Tongue (tissue), 2 donors: Measurements from ENCODE around the gene CIDEB. TPM values are rescaled to one million over a fixed set of nuclear protein-coding genes. Genes with fewer than 3 reads are reported as not detected.
A peak's percentile ranks its signal among the peaks of the same experiment; 100 is the strongest.

Source experiments
- DNase-seq: peaks from one replicate; pipeline ENCODE4 v3.0.0-alpha.2; 2015
- total RNA-seq: library from RNA; depleted of rRNA; stranded (reverse); fragments of >200 nt; gene quantifications from one replicate; pipeline ENCODE4 v1.2.3, GENCODE V29; 2014

Gene CIDEB
- total RNA-seq, 1 donor from 2014 or later, result 14.6 TPM

DNA sequence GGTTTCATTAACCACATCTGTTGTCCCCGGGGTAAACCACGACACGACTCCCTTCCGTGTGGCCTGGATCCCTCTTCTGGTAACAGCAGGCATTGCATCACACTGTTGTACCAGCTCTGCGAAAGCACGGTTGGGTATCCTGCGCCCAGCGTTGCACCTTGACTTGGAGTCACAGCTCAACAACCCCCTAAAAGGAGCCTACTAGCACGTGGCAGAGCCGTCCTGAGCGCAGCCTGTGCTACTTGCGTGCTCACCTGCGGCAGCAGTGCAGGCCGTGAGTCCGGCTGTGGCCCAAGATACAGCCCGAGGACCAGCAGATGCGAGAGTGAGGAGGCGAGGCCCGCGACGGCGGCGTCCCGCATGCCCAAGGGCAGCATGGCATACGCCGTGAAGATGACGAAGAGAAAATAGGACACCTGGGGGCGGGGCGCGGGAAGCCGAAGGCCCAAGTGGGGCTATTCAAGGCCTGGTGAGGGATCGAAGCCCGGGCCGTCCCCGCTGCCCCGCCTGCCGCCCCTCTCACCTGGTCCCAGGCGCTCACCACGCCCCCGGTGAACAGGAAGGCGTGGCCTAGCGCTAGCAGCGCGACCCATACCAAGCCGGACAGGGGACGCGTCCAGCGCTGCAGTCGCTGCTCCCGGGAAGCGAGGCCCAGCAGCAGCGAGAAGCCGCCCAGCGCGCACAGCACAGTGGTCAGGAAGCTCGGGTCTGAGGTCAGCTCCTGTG is 24.7 kb upstream of the CIDEB start:
- DNase-seq, result peak; percentile 81

DNA sequence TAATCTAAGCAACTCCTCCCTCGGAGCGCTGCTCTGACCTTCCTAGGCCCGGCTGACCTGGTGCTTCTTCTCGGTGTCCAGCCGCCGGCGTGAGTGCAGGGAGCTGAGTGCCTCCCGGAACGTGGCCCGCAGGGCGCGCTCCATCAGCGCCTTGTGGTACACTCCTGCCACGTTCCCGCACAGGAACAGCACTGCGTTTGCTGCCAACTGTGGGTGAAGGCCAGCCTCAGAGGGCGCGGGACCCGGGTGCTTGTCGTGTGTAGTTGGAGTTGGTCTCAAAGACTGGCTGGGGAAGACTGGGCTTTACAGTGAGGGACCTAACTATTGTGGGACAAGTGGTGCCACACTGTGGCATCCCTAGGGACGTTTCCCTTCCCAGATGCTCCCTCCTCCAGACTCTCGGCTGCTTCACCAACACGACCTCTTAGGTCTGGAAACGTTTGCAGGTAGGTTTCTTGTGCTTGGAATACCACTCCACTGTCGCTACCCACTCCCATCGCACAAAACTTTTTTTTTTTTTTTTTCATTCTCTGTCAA is 24.0 kb upstream of the CIDEB start:
- no peak for DNase-seq

DNA sequence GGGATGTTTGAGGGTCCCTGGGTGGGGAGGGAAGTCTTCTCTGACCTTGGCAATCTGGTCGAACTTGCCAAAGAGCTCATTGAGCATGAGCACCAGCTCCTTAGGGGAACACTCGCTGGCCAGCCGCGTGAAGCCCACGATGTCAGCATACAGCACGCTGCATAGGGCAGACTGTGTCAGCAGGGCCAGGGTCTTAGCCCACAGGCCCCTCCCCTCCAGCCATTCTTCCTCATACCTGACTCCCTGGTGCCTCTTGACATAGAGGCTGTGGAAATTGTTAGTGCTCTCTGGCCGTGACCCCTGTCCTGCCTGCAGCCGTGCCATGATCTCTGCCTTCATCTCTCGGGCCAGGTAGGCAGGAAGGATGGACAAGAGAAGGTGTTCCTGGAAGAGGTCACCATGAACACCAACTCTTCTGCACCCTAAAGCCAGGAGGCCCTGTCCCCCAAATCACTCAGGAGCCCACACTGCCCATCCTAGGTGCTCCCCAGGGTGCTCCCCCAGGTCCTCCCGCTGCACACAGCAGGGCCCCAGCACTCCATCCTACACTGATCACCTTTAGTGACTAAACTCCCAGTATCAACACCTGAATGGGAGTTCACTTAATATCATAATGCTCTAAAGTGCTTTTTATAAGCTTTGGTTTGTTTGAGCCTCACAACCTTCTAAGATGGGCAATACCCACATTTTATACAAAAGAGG is 23.3 kb upstream of the CIDEB start:
- DNase-seq, result no peak

DNA sequence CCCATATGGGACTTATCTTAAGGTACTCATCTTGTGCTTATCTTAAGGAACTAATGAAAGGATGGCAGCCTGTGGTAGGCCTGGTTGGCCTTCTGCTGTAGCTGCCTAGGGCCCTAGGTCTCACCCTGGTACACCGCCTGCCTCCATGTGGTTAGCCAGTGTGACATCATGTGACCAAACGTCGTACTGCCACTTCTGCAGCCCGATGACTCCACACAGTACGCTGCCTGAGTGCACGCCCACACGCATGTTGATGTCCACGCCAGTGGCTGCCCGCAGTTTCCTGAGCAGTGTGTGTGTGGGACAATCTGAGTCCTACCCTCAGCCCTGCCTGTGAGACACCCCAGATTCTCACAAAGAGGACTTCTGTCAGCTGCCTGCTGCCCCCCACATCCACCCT is 22.0 kb upstream of the CIDEB start:
- no peak for DNase-seq

DNA sequence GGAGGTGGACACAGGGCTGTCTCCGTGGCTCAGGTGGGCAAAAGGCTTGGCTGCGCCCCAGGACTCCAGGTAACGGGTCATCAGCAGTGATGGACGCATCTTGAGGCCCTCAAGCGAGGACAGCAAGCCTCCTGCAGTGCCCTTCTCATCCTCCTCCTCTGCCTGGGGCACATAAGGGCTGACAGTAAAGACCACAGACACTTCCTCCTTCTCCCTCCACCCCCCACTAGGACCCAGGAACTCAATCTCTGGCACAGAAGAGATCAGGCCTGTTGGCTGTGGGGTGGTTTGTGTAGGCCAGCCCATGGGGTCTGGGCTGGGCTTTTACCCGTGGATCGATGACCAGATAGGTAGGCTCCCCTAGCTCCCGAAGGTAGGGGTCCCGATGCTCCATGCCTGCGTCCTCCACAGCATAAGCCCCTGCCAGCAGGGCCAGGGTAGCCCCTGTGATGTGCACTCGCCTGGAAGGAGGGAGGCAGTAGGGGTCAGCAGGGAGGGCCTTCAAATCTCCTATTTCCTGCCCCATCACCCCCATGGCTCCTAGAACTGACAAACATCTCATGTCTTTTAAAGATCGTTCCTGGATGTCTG is 21.4 kb upstream of the CIDEB start:
- no peak for DNase-seq

DNA sequence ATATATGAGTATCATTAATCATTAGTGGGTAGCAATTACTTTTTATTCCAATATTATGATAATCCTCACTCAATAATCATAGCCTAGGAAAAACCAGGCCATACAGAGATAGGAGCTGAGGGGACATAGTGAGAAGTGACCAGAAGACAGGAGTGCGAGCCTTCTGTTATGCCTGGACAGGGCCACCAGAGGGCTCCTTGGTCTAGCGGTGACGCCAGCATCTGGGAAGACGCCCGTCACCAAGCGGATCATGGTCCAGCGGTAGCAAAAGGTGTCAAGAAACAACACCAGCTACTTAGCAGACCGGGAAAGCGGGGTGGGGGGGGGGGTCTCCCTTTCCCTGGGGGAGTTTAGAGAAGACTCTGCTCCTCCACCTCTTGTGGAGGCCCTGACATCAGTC is 20.1 kb upstream of the CIDEB start:
- DNase-seq, result peak; percentile 39

DNA sequence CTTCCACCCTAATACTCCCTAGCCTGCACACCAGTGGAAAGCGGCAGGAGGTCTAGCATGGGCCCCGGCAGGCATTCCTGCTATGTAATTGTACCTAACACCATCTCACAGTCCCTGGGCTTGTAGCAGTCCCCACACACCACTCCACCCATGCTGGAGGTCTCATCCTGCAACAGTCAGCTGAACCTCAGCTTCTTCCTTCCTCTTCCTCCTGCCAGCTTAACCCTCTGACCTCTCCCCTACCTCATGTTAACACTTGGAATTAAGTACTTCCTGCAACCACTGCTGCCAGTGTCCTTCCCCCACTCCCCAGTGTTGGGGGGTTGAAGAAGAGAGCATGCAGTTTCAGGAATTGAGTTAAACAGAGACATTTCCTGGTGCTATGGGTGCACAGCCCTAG is 19.5 kb upstream of the CIDEB start:
- no peak for DNase-seq

DNA sequence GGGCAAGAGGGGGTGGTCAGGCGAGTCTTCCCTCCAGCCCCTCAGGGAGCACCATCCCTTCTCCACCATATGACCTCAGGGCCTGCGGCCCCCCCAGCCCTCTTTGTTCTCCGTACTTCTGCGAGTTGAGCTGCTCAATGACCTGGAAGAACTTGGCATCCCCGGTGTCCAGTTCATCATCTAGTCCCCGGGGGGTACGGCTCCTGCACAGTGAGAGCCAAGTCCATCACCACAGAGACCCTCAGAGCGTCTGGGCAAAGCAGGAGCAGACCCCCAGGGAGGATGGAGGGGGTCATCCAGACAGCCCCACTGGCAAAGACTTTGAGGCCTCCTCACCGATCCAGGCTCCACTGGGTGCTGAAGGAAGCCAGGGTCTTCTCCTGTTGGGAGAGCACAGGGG is 18.2 kb upstream of the CIDEB start:
- DNase-seq, result no peak

DNA sequence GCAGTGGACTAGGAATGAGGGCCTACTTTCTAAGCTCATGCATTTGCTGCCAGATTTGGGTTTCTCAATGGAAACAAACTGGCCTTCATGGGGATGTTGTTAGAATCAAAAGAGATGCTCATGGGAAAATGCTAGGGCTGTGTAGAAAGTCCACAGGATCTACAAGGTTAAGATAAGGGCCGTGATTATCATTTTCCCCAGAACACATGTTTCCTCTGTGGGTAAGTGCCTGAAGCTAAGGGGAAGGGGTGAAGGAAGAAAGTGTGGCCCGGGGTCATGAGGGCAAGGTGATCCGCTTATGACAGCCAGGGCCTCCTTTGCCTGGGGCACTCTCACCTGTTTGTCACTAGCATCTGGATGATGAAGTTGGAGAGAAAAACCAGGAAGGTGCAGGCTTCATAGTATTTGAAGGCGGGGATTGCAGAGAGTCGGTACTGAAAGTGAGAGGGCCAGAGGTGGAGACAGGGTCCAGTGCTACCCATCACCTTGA is 17.3 kb upstream of the CIDEB start:
- no peak for DNase-seq

DNA sequence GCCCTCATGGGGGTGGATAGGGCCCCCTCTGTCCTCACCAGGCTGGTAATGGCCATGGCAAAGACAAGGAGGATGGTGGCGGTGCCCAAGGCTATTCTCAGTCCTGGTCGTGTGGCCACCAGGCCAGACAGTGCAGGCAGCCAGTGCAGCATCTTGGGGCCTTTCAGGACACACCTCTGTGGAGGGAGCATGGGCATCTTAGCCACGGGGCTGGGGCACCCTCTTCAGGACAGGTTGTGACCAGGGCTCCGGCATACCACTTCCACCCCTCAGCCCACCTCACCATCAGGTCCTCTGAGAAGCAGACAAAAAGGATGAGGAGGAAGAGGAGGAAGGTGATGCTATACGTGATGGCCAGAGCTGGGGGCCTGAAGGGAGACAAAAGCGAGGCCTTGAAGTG is 16.2 kb upstream of the CIDEB start:
- DNase-seq, result no peak

DNA sequence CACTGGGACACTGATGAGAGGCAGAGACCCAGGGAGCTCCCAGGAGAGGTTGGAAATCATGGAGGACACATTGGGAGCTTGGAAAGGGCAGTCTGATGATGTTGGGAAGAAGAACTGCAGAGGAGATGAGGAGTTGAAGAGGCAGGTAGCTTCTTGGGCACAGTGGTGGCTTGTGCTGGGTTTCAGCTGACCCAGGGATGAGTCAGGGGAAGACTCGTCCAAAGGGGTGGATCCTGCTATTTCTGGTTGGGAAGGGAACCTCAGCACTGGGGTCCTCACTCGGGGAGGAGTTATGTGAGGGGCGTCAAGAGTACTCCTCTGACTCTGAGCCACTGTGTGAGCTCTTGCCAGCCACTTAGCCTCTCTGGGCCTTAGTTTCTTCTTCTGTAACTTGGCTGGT is 15.6 kb upstream of the CIDEB start:
- DNase-seq, result no peak

DNA sequence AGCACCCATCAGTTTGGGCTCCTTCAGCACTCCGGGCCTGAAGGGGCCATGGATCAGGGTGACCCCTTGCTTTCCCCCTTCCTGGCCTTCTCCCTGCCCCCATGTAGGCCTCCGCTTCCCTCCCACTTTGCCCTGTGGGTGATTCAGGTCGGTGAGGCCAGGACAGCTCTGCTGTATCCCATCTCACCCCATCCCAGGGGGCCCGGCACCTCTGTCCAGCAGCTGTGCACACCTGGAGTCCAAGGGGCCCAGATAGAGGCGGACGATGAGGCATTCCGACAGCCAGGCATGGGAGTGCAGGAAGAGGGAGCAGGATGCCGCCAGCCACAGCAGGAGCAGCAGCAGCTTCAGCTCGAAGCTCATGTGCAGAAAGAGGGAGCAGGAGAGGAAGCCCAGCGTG is 14.9 kb upstream of the CIDEB start:
- DNase-seq, result no peak

DNA sequence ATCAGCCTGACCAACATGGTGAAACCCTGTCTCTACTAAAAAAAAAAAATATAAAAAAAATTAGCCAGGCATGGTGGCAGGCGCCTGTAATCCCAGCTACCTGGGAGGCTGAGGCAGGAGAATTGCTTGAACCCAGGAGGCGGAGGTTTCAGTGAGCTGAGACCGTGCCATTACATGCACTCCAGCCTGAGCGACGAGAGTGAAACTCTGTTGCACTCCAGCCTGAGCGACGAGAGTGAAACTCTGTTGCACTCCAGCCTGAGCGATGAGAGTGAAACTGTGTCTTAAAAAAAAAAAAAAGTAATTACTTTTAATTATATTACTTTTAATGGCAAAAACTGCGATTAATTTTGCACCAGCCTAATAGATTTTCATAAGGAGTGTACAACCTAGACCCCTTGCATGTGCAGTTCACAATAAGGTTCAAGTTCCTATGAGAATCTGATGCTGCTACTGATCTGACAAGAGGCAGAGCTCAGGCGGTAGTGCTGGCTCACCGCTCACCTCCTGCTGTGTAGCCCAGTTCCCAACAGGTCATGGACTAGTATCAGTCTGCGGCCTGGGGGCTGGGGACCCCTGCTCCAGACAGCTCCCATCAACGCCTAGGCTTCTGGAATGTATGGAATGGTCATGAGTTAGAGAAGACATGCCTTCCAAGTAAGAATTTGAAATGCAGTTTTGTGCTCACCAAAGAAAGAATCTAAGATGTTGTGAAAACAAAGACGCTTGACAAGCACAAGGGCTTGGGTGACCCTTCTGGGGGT is 13.6 kb upstream of the CIDEB start:
- no peak for DNase-seq

DNA sequence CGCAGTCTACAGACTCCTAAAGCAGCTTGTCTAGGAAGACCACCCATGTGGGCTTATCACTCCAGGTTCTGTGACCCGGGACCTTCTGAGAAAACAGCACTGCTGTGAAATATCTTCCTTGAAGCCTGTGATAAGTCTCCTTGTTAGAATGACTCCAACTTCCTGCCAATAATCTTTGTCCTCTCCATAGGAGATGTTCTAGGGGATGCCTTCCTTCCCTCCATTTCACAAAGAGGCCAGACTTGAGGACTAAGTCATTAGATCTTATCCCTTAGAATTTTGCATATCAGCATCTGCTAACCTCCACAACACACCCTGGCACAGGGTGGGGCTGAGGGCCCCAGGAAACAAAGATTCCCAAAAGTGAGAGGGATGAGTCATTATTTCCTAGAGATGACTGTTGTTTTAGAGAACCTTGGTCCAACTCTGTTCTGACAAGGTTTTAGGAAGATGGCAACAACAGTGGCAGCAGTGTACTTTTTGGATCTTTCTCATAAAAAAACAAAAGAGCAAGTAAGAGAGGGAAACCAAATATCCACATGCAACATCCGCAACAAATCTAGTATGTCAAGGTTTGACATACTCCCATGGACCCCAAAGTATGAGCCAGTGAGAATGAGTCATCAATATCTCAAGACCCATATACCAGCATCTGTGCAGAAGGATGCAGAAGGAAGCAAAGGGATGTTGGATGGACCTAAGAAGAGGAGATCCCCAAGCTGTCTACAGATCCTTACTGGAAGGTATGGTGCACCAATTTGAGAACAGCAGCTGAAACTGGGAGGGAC is 9.6 kb upstream of the CIDEB start:
- DNase-seq, result no peak

DNA sequence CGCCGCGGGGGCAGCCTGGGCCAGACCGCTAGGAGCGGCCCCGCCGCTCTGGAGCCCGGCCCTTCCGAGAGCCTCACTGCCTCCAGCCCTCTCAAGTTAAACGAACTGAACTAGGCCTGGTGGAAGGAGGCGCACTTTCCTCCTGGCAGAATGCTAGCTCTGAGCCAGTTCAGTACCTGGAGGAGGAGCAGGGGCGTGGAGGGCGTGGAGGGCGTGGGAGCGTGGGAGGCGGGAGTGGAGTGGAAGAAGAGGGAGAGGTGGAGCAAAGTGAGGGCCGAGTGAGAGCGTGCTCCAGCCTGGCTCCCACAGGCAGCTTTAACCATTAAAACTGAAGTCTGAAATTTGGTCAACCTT is 8.8 kb upstream of the CIDEB start:
- no peak for DNase-seq

DNA sequence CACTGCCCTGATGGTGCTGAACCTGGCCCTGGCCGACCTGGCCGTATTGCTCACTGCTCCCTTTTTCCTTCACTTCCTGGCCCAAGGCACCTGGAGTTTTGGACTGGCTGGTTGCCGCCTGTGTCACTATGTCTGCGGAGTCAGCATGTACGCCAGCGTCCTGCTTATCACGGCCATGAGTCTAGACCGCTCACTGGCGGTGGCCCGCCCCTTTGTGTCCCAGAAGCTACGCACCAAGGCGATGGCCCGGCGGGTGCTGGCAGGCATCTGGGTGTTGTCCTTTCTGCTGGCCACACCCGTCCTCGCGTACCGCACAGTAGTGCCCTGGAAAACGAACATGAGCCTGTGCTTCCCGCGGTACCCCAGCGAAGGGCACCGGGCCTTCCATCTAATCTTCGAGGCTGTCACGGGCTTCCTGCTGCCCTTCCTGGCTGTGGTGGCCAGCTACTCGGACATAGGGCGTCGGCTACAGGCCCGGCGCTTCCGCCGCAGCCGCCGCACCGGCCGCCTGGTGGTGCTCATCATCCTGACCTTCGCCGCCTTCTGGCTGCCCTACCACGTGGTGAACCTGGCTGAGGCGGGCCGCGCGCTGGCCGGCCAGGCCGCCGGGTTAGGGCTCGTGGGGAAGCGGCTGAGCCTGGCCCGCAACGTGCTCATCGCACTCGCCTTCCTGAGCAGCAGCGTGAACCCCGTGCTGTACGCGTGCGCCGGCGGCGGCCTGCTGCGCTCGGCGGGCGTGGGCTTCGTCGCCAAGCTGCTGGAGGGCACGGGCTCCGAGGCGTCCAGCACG is 8.2 kb upstream of the CIDEB start:
- DNase-seq, result peak; percentile 20

DNA sequence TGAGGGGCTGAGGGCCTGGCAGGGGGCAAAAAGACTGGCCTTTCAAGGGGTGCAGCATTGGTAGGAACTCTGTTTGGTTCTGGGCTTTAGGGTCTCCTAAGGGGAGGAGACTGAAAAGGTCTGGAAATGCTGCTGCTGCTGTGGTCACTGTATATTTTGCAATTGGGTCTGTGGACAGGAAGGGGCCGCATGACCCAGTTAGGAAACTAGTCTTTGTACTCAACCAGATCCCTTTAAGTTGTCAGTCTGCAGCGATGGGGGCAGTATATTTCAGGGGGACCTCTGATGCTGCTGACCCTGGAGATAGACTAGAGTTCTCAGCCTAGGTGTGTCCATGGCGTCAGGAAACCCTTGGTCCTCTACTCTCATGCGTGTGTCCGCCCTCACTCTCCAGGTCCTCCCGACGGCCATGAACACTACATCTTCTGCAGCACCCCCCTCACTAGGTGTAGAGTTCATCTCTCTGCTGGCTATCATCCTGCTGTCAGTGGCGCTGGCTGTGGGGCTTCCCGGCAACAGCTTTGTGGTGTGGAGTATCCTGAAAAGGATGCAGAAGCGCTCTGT is 7.5 kb upstream of the CIDEB start:
- no peak for DNase-seq

DNA sequence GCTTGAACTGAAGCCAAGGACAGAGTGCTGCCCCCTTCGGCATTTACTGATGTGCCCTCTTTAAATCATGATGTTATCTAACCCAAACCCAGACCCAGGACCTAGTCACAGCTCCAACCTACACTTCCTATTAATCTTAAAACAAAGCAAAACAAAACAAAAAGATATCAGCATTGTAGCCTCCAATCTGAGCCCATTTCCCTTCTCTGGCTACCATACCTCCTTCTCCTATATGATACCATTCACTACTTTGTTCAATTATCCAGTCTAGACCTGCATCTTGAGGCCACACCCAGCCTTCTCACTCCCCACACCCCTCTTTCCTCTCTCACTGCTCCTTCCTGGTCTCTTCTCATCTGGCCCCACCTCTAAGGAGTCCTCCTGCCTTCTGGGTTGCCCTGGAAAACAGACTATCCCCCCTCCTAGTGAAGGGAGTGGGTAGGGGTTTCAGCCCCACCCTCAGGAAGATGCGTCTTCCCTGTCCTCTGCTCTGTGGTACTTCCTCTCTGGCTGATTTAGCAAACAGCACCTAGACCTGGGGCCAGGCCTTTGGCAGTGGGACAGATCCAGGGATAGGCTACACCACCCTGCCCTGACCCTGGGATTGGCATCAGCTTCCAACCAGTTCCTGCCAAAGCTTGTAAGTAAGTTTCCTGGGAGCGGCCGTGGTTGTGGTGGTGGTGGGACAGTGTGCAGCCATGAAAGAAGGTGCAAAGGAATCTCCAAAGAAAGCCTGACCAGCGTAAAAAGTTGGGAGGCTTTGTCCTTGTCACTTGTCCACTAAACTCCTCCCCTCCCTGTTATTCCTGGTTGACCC is 6.8 kb upstream of the CIDEB start:
- DNase-seq, result no peak

DNA sequence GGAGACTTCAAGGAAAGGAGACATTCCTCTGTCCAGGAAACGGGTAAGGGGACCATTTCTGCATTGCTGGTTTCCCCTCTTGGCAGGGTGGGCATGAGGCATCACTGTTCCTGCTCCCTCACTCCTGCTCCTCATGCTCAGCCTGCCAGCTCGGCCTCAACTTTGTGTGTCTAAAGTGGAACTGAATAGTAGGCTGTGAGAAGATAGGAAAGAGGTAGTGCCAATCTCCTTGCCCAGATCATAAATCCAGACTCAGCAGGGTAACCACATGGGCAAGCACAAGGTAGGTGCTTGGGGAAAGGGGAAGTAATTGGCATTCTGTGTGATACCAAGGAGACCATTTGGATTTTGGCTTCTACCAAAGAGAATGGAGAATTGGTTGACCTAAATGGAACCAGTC is 6.1 kb upstream of the CIDEB start:
- DNase-seq, result no peak
